Activated T-cell treated with anti-CD3 and anti-CD28 coated beads, Interleukin-2, amount 50 U/mL, for 24 hours (primary cell): ENCODE results near the gene CTH.
"Not testable (repeated sequence)": the region's sequence is repeated elsewhere in the genome, so short reads cannot be mapped to it uniquely, and the experiment has no call there.

Source experiments
- DNase-seq: peaks from one replicate; pipeline ENCODE4 v3.0.0-alpha.2; 2020
- H3K27ac Mint-ChIP-seq: 2 replicates; pipeline ENCODE4 v1.8.0; 2020; ENCODE audit warnings: mild to moderate bottlenecking, mixed read lengths
- H3K27me3 Mint-ChIP-seq: 2 replicates; pipeline ENCODE4 v1.8.0; 2020; ENCODE audit warnings: mixed read lengths
- H3K36me3 Mint-ChIP-seq: 2 replicates; pipeline ENCODE4 v1.8.0; 2020; ENCODE audit warnings: low read depth, mixed read lengths
- H3K4me1 Mint-ChIP-seq: 2 replicates; pipeline ENCODE4 v1.8.0; 2020; ENCODE audit warnings: low read depth, mixed read lengths
- H3K4me3 Mint-ChIP-seq: 2 replicates; pipeline ENCODE4 v1.8.0; 2020; ENCODE audit warnings: mild to moderate bottlenecking, moderate library complexity, mixed read lengths
- H3K9me3 Mint-ChIP-seq: 2 replicates; pipeline ENCODE4 v1.8.0; 2020; ENCODE audit warnings: mixed read lengths

The CTH gene

DNA sequence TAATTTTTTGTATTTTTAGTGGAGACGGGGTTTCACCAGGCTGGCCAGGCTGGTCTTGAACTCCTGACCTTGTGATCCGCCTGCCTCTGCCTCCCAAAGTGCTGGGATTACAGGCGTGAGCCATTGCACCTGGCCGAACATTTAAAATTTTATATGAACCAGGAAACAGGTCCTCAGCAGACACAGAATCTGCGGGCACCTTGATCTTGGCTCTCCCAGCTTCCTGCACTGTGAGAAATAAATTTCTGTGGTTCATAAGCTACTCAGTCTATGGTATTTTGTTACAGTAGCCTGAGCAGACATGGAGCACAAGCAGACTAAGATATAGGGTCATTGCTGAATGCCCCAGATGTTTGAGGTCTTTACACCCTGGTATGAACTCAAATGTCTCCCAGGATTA is 23.6 kb upstream of the CTH start:
- Mint-ChIP-seq H3K36me3 (no peaks in the 10 kb centered on the region), H3K9me3 (no peaks in the 10 kb centered on the region), H3K4me1 (no peaks in the 10 kb centered on the region), H3K4me3 (no peak overlapping the region), H3K27ac (no peak overlapping the region), H3K27me3 (peaks cover 6% of the 10 kb centered on the region)
- no peak for DNase-seq

DNA sequence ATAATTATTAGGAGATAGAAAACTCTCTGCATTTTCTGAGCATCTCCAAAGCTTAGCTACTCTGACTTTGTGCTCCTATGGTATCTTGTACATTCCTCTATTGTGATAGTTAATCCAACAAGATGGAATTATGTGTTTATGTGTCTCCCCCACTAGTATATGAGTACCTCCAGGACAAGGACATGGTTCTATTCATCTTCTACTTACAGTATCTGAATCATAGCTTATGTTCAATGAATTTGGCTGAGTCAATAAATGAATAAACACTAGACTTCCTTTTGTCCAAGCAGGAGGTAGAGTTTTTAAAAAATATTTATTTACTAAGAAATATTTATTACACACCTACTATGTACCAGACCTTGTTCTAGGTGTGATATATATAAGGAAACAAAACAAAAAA is 18.4 kb upstream of the CTH start:
- DNase-seq: no peak
- H3K9me3 Mint-ChIP-seq: no peaks in the 10 kb centered on the region
- no peaks in the 10 kb centered on the region for H3K36me3 Mint-ChIP-seq
- no peaks in the 10 kb centered on the region for H3K4me1 Mint-ChIP-seq
- no peak overlapping the region for H3K4me3 Mint-ChIP-seq
- H3K27me3 Mint-ChIP-seq: peaks cover 2% of the 10 kb centered on the region
- H3K27ac Mint-ChIP-seq: no peak overlapping the region

- no peak overlapping the region for H3K27ac Mint-ChIP-seq
- DNase-seq: no peak
- H3K9me3 Mint-ChIP-seq: no peaks in the 10 kb centered on the region
- no peaks in the 10 kb centered on the region for H3K36me3 Mint-ChIP-seq
- no peak overlapping the region for H3K4me3 Mint-ChIP-seq
- no peaks in the 10 kb centered on the region for H3K4me1 Mint-ChIP-seq
- H3K27me3 Mint-ChIP-seq: peaks cover 7% of the 10 kb centered on the region
Observed at GRCh38 chr1:70396607-70397006, 14.5 kb upstream of the CTH start.

DNA sequence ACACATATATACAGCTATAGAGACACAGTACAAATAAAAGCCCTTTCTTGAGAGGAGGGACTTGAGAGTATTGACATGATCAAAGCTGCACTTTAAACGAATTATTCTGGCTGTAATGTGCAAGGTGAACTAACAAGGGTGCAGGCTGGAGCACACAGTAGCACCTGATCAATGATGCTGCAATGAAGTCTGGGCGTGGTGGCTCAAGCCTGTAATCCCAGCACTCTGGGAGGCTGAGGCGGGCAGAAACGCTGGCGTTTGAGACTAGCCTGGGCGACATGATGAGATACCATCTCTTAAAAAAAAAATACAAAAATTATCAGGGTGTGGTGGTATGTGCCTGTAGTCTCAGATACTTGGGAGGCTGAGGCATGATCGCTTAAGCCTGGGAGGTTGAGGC is 14.1 kb upstream of the CTH start:
- Mint-ChIP-seq H3K4me1 (no peaks in the 10 kb centered on the region), H3K27ac (no peak overlapping the region), H3K4me3 (no peak overlapping the region), H3K27me3 (peaks cover 7% of the 10 kb centered on the region), H3K9me3 (no peaks in the 10 kb centered on the region), H3K36me3 (no peaks in the 10 kb centered on the region)
- DNase-seq: no peak

DNA sequence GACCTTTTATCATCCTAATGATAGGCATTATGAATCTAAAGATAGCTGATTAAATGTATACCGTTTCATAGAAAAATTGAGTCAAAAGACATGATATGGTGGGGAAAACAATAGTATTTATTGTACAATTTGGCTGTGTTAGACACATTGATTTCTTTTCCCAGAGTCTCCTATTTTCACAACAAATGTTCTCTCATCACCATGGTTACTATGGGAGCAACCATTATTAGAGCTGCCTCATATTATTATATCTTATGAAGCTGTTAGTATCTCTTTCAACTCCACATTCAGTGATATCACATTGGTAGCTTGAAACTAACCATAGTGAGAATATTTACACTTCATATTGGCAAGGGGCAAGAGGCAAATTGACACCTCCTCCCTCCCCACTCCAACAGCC is 10.7 kb upstream of the CTH start:
- no peak overlapping the region for H3K27ac Mint-ChIP-seq
- no peaks in the 10 kb centered on the region for H3K9me3 Mint-ChIP-seq
- no peak overlapping the region for H3K4me3 Mint-ChIP-seq
- peaks cover 15% of the 10 kb centered on the region for H3K27me3 Mint-ChIP-seq
- no peaks in the 10 kb centered on the region for H3K4me1 Mint-ChIP-seq
- H3K36me3 Mint-ChIP-seq: no peaks in the 10 kb centered on the region
- no peak for DNase-seq

DNA sequence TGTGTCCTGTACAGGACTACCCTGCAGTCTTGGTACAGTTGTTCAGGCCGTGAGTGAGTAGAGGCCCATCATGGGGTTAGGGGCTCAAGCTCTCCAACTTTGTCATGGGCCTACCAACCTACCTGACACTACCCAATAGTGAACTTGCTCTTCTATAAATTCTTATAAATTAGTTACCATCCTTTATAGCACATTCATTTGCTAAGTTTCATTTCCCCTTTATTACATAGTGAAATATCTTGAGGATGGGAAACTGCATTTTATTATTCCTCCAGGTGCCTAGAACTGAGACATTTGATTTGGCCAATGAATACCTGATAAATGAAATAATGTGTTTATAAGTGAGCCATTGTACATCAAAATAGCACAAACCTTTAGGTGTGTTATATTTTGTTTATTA is 9.1 kb upstream of the CTH start:
- Mint-ChIP-seq H3K4me3 (no peak overlapping the region), H3K27me3 (peaks cover 18% of the 10 kb centered on the region), H3K4me1 (no peaks in the 10 kb centered on the region), H3K36me3 (no peaks in the 10 kb centered on the region), H3K27ac (no peak overlapping the region), H3K9me3 (no peaks in the 10 kb centered on the region)
- no peak for DNase-seq

DNA sequence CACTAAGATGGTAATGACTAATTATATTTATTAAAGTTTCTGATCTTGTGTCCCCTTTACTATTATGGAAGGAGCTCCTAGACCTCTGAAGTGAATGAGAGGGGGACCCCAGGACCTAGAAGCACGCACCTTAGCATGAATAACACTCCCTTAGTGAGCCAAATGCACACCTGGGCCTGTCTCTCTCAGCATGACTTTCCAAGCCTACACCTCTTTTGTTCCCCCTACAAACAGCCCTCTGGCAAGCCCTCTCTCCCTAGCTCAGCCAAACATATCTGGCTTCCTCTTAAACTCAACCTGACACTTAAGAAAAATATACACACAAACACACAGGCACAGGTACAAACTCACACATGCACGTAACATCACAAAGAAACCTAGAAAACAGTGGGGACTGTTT is 7.3 kb upstream of the CTH start:
- no peak overlapping the region for H3K4me3 Mint-ChIP-seq
- H3K27me3 Mint-ChIP-seq: peaks cover 16% of the 10 kb centered on the region
- no peak for DNase-seq
- H3K4me1 Mint-ChIP-seq: no peaks in the 10 kb centered on the region
- no peak overlapping the region for H3K27ac Mint-ChIP-seq
- no peaks in the 10 kb centered on the region for H3K36me3 Mint-ChIP-seq
- no peaks in the 10 kb centered on the region for H3K9me3 Mint-ChIP-seq

GRCh38 chr1:70405780-70406416 is 5.2 kb upstream of the CTH start:
- no peak for DNase-seq
- Mint-ChIP-seq H3K27ac (no peak overlapping the region), H3K27me3 (peaks cover 12% of the 10 kb centered on the region), H3K9me3 (no peaks in the 10 kb centered on the region), H3K4me1 (peaks cover 7% of the 10 kb centered on the region), H3K4me3 (no peak overlapping the region), H3K36me3 (peaks cover 1% of the 10 kb centered on the region)

DNA sequence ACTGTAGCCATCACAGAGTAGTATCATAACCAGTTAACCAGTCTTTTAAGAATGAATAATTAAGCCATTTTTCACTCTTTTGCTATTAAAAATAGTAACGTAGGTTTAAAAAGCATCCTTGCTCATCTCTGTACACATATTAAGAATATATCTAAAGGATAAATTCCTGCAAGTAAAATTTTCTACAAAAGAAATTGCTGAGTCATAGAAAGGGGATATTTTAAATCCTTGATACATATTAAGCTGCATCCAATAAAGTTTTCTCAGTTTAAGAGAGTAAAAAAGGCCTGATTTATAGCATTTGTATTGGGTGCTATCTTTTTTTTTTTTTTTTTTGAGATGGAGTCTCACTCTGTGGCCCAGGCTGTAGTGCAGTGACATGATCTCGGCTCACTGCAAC is 1.9 kb upstream of the CTH start:
- Mint-ChIP-seq H3K9me3 (no peaks in the 10 kb centered on the region), H3K4me3 (no peak overlapping the region), H3K27ac (no peak overlapping the region), H3K36me3 (peaks cover 6% of the 10 kb centered on the region), H3K4me1 (peaks cover 25% of the 10 kb centered on the region), H3K27me3 (peaks cover 11% of the 10 kb centered on the region)
- DNase-seq: no peak

GRCh38 chr1:70411360-70411844 is 334 bp downstream of the CTH start:
- Mint-ChIP-seq H3K9me3 (no peaks in the 10 kb centered on the region), H3K4me3 (peak overlapping the region; percentile 94), H3K27ac (peak overlapping the region; percentile 96), H3K27me3 (peaks cover 3% of the 10 kb centered on the region), H3K36me3 (peaks cover 9% of the 10 kb centered on the region), H3K4me1 (peaks cover 25% of the 10 kb centered on the region)
- no peak for DNase-seq

GRCh38 chr1:70415882-70416281 is 4.8 kb downstream of the CTH start:
- peaks cover 34% of the 10 kb centered on the region for H3K36me3 Mint-ChIP-seq
- DNase-seq: no peak
- H3K4me1 Mint-ChIP-seq: peaks cover 18% of the 10 kb centered on the region
- no peaks in the 10 kb centered on the region for H3K27me3 Mint-ChIP-seq
- no peak overlapping the region for H3K27ac Mint-ChIP-seq
- no peak overlapping the region for H3K4me3 Mint-ChIP-seq
- no peaks in the 10 kb centered on the region for H3K9me3 Mint-ChIP-seq

DNA sequence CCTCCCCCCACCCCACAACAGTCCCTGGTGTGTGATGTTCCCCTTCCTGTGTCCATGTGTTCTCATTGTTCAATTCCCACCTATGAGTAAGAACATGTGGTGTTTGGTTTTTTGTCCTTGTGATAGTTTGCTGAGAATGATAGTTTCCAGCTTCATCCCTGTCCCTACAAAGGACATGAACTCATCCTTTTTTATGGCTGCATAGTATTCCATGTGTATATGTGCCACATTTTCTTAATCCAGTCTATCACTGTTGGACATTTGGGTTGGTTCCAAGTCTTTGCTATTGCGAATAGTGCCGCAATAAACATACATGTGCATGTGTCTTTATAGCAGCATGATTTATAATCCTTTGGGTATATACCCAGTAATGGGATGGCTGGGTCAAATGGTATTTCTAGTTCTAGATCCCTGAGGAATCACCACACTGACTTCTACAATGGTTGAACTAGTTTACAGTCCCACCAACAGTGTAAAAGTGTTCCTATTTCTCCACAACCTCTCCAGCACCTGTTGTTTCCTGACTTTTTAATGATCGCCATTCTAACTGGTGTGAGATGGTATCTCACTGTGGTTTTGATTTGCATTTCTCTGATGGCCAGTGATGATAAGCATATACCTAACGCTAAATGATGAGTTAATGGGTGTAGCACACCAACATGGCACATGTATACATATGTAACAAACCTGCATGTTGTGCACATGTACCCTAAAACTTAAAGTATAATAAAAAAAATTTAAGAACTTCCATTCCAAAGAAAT is 8.1 kb downstream of the CTH start:
- peaks cover 50% of the 10 kb centered on the region for H3K36me3 Mint-ChIP-seq
- H3K27me3 Mint-ChIP-seq, H3K9me3 Mint-ChIP-seq, H3K4me3 Mint-ChIP-seq, DNase-seq, H3K27ac Mint-ChIP-seq, H3K4me1 Mint-ChIP-seq: not testable (repeated sequence)

DNA sequence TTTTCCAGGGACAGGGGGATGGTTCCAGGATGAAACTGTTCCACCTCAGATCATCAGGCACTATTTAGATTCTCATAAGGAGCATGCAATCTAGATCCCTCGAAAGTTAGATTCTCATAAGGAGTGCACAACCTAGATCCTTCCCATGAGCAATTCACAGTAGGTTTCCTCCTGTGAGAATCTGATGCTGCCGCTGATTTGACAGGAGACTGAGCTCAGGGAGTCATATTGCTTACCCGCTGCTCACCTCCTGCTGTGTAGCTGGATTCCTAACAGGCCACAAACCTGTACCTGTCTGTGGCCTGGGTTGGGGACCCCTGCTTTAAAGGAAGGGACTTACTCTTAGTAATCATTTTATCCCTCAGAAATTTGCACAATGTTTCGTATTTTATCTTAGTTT is 9.3 kb downstream of the CTH start:
- Mint-ChIP-seq H3K9me3 (no peaks in the 10 kb centered on the region), H3K4me1 (no peaks in the 10 kb centered on the region), H3K27me3 (no peaks in the 10 kb centered on the region)

GRCh38 chr1:70426154-70427131 is 15.4 kb downstream of the CTH start:
- no peak for DNase-seq
- no peak overlapping the region for H3K4me3 Mint-ChIP-seq
- peaks cover 48% of the 10 kb centered on the region for H3K36me3 Mint-ChIP-seq
- no peaks in the 10 kb centered on the region for H3K9me3 Mint-ChIP-seq
- H3K27ac Mint-ChIP-seq: no peak overlapping the region
- peaks cover 2% of the 10 kb centered on the region for H3K4me1 Mint-ChIP-seq
- H3K27me3 Mint-ChIP-seq: no peaks in the 10 kb centered on the region

More for the DNA sequence above, 9.3 kb downstream of the CTH start:
- H3K27ac Mint-ChIP-seq: no peak overlapping the region
- no peak for DNase-seq
- H3K36me3 Mint-ChIP-seq: peaks cover 53% of the 10 kb centered on the region
- H3K4me3 Mint-ChIP-seq: no peak overlapping the region
